Vagina (tissue), 2 donors: ENCODE data around the gene CIBAR2. TPM values are rescaled to one million over a fixed set of nuclear protein-coding genes. Genes with fewer than 3 reads are reported as not detected.

Experiments
- DNase-seq, 2 donors: peaks; one replicate each; pipeline ENCODE4 v3.0.0-alpha.2; 2017; ENCODE audit errors: extremely low spot score in 2 of 2
- H3K27ac ChIP-seq: fragments of 200-600 bp; sonication (generic); one replicate; pipeline ENCODE4 v1.5.1; 2019
- H3K27me3 ChIP-seq: fragments of 200-600 bp; sonication (generic); one replicate; pipeline ENCODE4 v1.5.1; 2019
- H3K36me3 ChIP-seq, 2 donors: fragments of 200-600 bp; sonication (generic); one replicate each; pipeline ENCODE4 v1.5.1; 2017 to 2019
- H3K4me1 ChIP-seq: fragments of 200-600 bp; sonication (generic); one replicate; pipeline ENCODE4 v1.5.1; 2019
- H3K4me3 ChIP-seq, 2 donors: fragments of 200-600 bp; sonication (generic); 1 replicate in 1 of 2; 2 replicates in 1 of 2; pipeline ENCODE4 v1.5.1; 2016 to 2019
- H3K9me3 ChIP-seq: fragments of 200-600 bp; sonication (generic); one replicate; pipeline ENCODE4 v1.5.1; 2019
- CTCF ChIP-seq, 3 experiments: fragments of 450-650 bp in 2 of 3; fragments of 200-600 bp in 1 of 3; sonication (generic) in 1 of 3; IDR thresholded peaks; one replicate each; pipeline ENCODE4 v1.5.1; 2017 to 2019; ENCODE audit warnings: antibody characterized with exemption in 3 of 3, mild to moderate bottlenecking in 2 of 3, moderate library complexity in 2 of 3
- POLR2A ChIP-seq, 2 donors: fragments of 450-650 bp; IDR thresholded peaks; one replicate each; pipeline ENCODE4 v1.6.1; 2017; ENCODE audit warnings: antibody characterized with exemption in 2 of 2, mild to moderate bottlenecking in 2 of 2, moderate library complexity in 2 of 2
- POLR2AphosphoS5 ChIP-seq, 2 donors: sonication (generic); formaldehyde crosslinking; IDR thresholded peaks; one replicate each; pipeline ENCODE4 v1.9.0; 2017; ENCODE audit warnings: antibody characterized with exemption in 2 of 2, mild to moderate bottlenecking in 2 of 2, low read depth in 1 of 2; ENCODE audit not compliant: insufficient read depth in 1 of 2
- intact Hi-C: fragments of 100-400 bp; cut with DNase I; formaldehyde crosslinking; loops from one replicate; pipeline ENCODE4 v1.15.1; 2023
- total RNA-seq: library from RNA; depleted of rRNA; stranded (reverse); fragments of >200 nt; gene quantifications from one replicate; pipeline ENCODE4 v1.2.3, GENCODE V29; 2016

CIBAR2 gene
- total RNA-seq, 1 donor from 2014 or later = not detected

GRCh38 chr16:85087899-85088569 lies 24.2 kb downstream of the CIBAR2 start:
- TF ChIP-seq CTCF (IDR thresholded peaks at IDR 0.05) = no peak
- TF ChIP-seq POLR2A (IDR thresholded peaks at IDR 0.05) = no peak
- TF ChIP-seq POLR2AphosphoS5 (IDR thresholded peaks at IDR 0.05; ENCODE audit: insufficient read depth in 1 of 2, low read depth in 1 of 2) = no peak
- no peak overlapping the region for H3K27ac ChIP-seq
- DNase-seq = no peak
- H3K4me1 ChIP-seq = peaks cover 20% of the 10 kb centered on the region
- intact Hi-C loops = no loop called here
- H3K27me3 ChIP-seq = no peaks in the 10 kb centered on the region
- H3K4me3 ChIP-seq = no peak overlapping the region
- no peaks in the 10 kb centered on the region for H3K9me3 ChIP-seq
- no peaks in the 10 kb centered on the region for H3K36me3 ChIP-seq

- Histone ChIP-seq H3K9me3 (no peaks in the 10 kb centered on the region), H3K27me3 (no peaks in the 10 kb centered on the region), H3K4me3 (no peak overlapping the region), H3K4me1 (peaks cover 20% of the 10 kb centered on the region), H3K27ac (no peak overlapping the region), H3K36me3 (peaks cover 0 to under 1% of the 10 kb centered on the region in 2 donors)
- DNase-seq = no peak
- intact Hi-C loops = no loop called here
- TF ChIP-seq CTCF (IDR thresholded peaks at IDR 0.05) = peak; percentile 44 to 64 (median 55)
- no peak for TF ChIP-seq POLR2A (IDR thresholded peaks at IDR 0.05)
- peak; percentile 21 to 42 for TF ChIP-seq POLR2AphosphoS5 (IDR thresholded peaks at IDR 0.05; ENCODE audit: insufficient read depth in 1 of 2, low read depth in 1 of 2)
Observed at GRCh38 chr16:85086347-85087291, 25.7 kb downstream of the CIBAR2 start.

- Histone ChIP-seq H3K27me3 (no peaks in the 10 kb centered on the region), H3K9me3 (no peaks in the 10 kb centered on the region), H3K4me3 (no peak overlapping the region), H3K4me1 (peaks cover 20% of the 10 kb centered on the region), H3K36me3 (peaks cover 0 to 10% of the 10 kb centered on the region in 2 donors), H3K27ac (no peak overlapping the region)
- intact Hi-C loops = no loop called here
- DNase-seq = no peak
- TF ChIP-seq CTCF (IDR thresholded peaks at IDR 0.05) = no peak
- no peak for TF ChIP-seq POLR2AphosphoS5 (IDR thresholded peaks at IDR 0.05; ENCODE audit: insufficient read depth in 1 of 2, low read depth in 1 of 2)
- TF ChIP-seq POLR2A (IDR thresholded peaks at IDR 0.05) = no peak
Observed at GRCh38 chr16:85085721-85086120, 26.6 kb downstream of the CIBAR2 start.

- intact Hi-C loops = no loop called here
- Histone ChIP-seq H3K27me3 (no peaks in the 10 kb centered on the region), H3K9me3 (no peaks in the 10 kb centered on the region), H3K4me3 (no peak overlapping the region), H3K27ac (no peak overlapping the region), H3K36me3 (peaks cover 0 to 12% of the 10 kb centered on the region in 2 donors), H3K4me1 (peaks cover 18% of the 10 kb centered on the region)
- TF ChIP-seq POLR2A (IDR thresholded peaks at IDR 0.05) (no peak), POLR2AphosphoS5 (IDR thresholded peaks at IDR 0.05; ENCODE audit: insufficient read depth in 1 of 2, low read depth in 1 of 2) (no peak), CTCF (IDR thresholded peaks at IDR 0.05) (no peak)
- DNase-seq = no peak
Observed at GRCh38 chr16:85084841-85085510, 27.3 kb downstream of the CIBAR2 start.
